Breast epithelium (tissue), 4 donors: ENCODE results near the gene HIPK2. TPM values are rescaled to one million over a fixed set of nuclear protein-coding genes. Genes with fewer than 3 reads are reported as not detected.

ENCODE experiments used
- DNase-seq, 2 donors: peaks; one replicate each; pipeline ENCODE4 v3.0.0-alpha.2; 2019; ENCODE audit warnings: low spot score in 2 of 2
- H3K27ac ChIP-seq, 2 donors: fragments of 200-600 bp; sonication (generic) in 1 of 2; one replicate each; pipeline ENCODE4 v1.5.1; 2016 to 2019; ENCODE audit warnings: mild to moderate bottlenecking in 1 of 2
- H3K27me3 ChIP-seq, 2 donors: fragments of 200-600 bp; sonication (generic) in 1 of 2; one replicate each; pipeline versions ENCODE4 v1.5.1 to v1.6.0; 2017 to 2019; ENCODE audit warnings: control low read depth in 1 of 2, mild to moderate bottlenecking in 1 of 2
- H3K36me3 ChIP-seq: fragments of 200-600 bp; one replicate; pipeline ENCODE4 v1.5.1; 2019
- H3K4me1 ChIP-seq, 2 donors: fragments of 200-600 bp; sonication (generic); one replicate each; pipeline ENCODE4 v1.5.1; 2016 to 2019; ENCODE audit warnings: control low read depth in 1 of 2
- H3K4me3 ChIP-seq, 3 donors: fragments of 200-600 bp; sonication (generic); 1 replicate in 2 of 3; 2 replicates in 1 of 3; pipeline ENCODE4 v1.5.1; 2016 to 2019; ENCODE audit warnings: mild to moderate bottlenecking in 3 of 3, moderate library complexity in 2 of 3
- H3K9me3 ChIP-seq, 2 donors: fragments of 200-600 bp; sonication (generic) in 1 of 2; one replicate each; pipeline ENCODE4 v1.5.1; 2016 to 2019; ENCODE audit warnings: control low read depth in 1 of 2
- POLR2A ChIP-seq: fragments of 450-650 bp; IDR thresholded peaks from one replicate; pipeline ENCODE4 v1.6.1; 2016; ENCODE audit warnings: antibody characterized with exemption, mild to moderate bottlenecking, moderate library complexity
- POLR2AphosphoS5 ChIP-seq, 3 donors: sonication (generic); formaldehyde crosslinking; IDR thresholded peaks; one replicate each; pipeline ENCODE4 v1.6.1; 2017; ENCODE audit warnings: antibody characterized with exemption in 3 of 3
- intact Hi-C: fragments of 100-400 bp; cut with DNase I; formaldehyde crosslinking; loops from one replicate; pipeline ENCODE4 v1.15.1; 2023; ENCODE audit warnings: low total_unique reads
- total RNA-seq, 3 donors: library from RNA; depleted of rRNA; stranded (reverse); fragments of >200 nt; gene quantifications; one replicate each; pipeline ENCODE4 v1.1.0, GENCODE V29; 2016

HIPK2 gene
- total RNA-seq, 3 donors from 2014 or later: 26.4 to 31.8 (median 31.1) TPM

GRCh38 chr7:139515266-139515665, 262.5 kb downstream of the HIPK2 start:
- DNase-seq: no peak
- no peaks in the 10 kb centered on the region for H3K36me3 ChIP-seq
- H3K4me1 ChIP-seq: no peaks in the 10 kb centered on the region
- intact Hi-C loops: no loop called here
- no peak overlapping the region for H3K27ac ChIP-seq
- TF ChIP-seq POLR2AphosphoS5 (IDR thresholded peaks at IDR 0.05) (no peak), POLR2A (no peak)
- no peaks in the 10 kb centered on the region for H3K27me3 ChIP-seq
- no peak overlapping the region for H3K4me3 ChIP-seq
- H3K9me3 ChIP-seq: no peaks in the 10 kb centered on the region

Other genes with a start within 250 kb of the HIPK2 start
- 10 to 100 TPM; 17.7 to 59.8 (median 17.9) TPM for gene TBXAS1, start 51.3 kb upstream of the HIPK2 start, total RNA-seq